Loucy (cell line): ENCODE data around the gene TBL1X.

ENCODE experiments used
- H2AFZ ChIP-seq: fragments of 200-600 bp; sonication (generic); 2 replicates; pipeline ENCODE4 v1.6.0; 2016; ENCODE audit warnings: antibody characterized with exemption, mild to moderate bottlenecking, low read length, moderate library complexity
- H3F3A ChIP-seq: fragments of 200-600 bp; 2 replicates; pipeline ENCODE4 v1.6.0; 2016; ENCODE audit warnings: antibody characterized with exemption, low read depth, mild to moderate bottlenecking
- H3K27me3 ChIP-seq: fragments of 200-600 bp; sonication (generic); 2 replicates; pipeline ENCODE4 v1.6.1; 2014; ENCODE audit warnings: low read length, mild to moderate bottlenecking; ENCODE audit not compliant: insufficient read depth, poor library complexity, severe bottlenecking
- H3K36me3 ChIP-seq: fragments of 200-600 bp; sonication (generic); 2 replicates; pipeline ENCODE4 v1.6.1; 2016; ENCODE audit warnings: low read length; ENCODE audit not compliant: insufficient read depth
- H3K4me1 ChIP-seq: fragments of 200-600 bp; sonication (generic); 2 replicates; pipeline ENCODE4 v1.5.1; 2014; ENCODE audit warnings: low read length, mild to moderate bottlenecking; ENCODE audit not compliant: insufficient read depth, poor library complexity, severe bottlenecking
- H3K4me2 ChIP-seq: fragments of 200-600 bp; sonication (generic); 2 replicates; pipeline ENCODE4 v1.6.0; 2014; ENCODE audit warnings: antibody characterized with exemption, low read length, low read depth, mild to moderate bottlenecking; ENCODE audit not compliant: poor library complexity, severe bottlenecking
- H3K4me3 ChIP-seq: fragments of 200-600 bp; sonication (generic); 2 replicates; pipeline ENCODE4 v1.5.1; 2014; ENCODE audit warnings: low read length, mild to moderate bottlenecking, mixed read lengths; ENCODE audit not compliant: poor library complexity, severe bottlenecking
- H3K79me2 ChIP-seq: fragments of 200-600 bp; sonication (generic); 2 replicates; pipeline ENCODE4 v1.6.1; 2014; ENCODE audit warnings: low read length; ENCODE audit not compliant: insufficient read depth
- H3K9ac ChIP-seq: fragments of 200-600 bp; sonication (generic); 2 replicates; pipeline ENCODE4 v1.6.0; 2014; ENCODE audit warnings: mild to moderate bottlenecking, low read depth, low read length, moderate library complexity; ENCODE audit not compliant: poor library complexity, severe bottlenecking
- H3K9me2 ChIP-seq: fragments of 200-600 bp; sonication (generic); replicated peaks from 2 replicates; pipeline ENCODE4 v1.6.1; 2016; ENCODE audit warnings: low read depth, low read length, mixed read lengths
- H3K9me3 ChIP-seq: fragments of 200-600 bp; sonication (generic); 2 replicates; pipeline ENCODE4 v1.6.1; 2014; ENCODE audit warnings: mild to moderate bottlenecking, antibody characterized with exemption, low read length, low read depth; ENCODE audit not compliant: insufficient read depth
- H4K20me1 ChIP-seq: fragments of 200-600 bp; sonication (generic); 2 replicates; pipeline ENCODE4 v1.6.0; 2014; ENCODE audit warnings: antibody characterized with exemption, low read length, mild to moderate bottlenecking; ENCODE audit not compliant: insufficient read depth, poor library complexity, severe bottlenecking
- CTCF ChIP-seq: fragments of 200-600 bp; sonication (generic); conservative IDR thresholded peaks from 2 replicates; pipeline ENCODE4 v1.5.1; 2014; ENCODE audit warnings: mild to moderate bottlenecking, antibody characterized with exemption, low read length
- EZH2phosphoT487 ChIP-seq: fragments of 200-600 bp; IDR thresholded peaks from 2 replicates; pipeline ENCODE4 v1.6.1; 2018; ENCODE audit warnings: antibody characterized with exemption, mild to moderate bottlenecking, moderate library complexity, borderline replicate concordance

Gene TBL1X

GRCh38 chrX:9604111-9604907, 139.5 kb downstream of the TBL1X start:
- H3K27me3 ChIP-seq = no peaks in the 10 kb centered on the region
- H3K79me2 ChIP-seq = no peaks in the 10 kb centered on the region
- H2AFZ ChIP-seq = no peak overlapping the region
- no peaks in the 10 kb centered on the region for H4K20me1 ChIP-seq
- no peak overlapping the region for H3K4me3 ChIP-seq
- no peaks in the 10 kb centered on the region for H3K9me2 ChIP-seq
- H3K4me2 ChIP-seq = no peak overlapping the region
- H3K36me3 ChIP-seq = no peaks in the 10 kb centered on the region
- no peak overlapping the region for H3K9ac ChIP-seq
- TF ChIP-seq CTCF = no peak
- no peak for TF ChIP-seq EZH2phosphoT487
- H3K4me1 ChIP-seq = no peaks in the 10 kb centered on the region
- H3F3A ChIP-seq = no peaks in the 10 kb centered on the region
- no peaks in the 10 kb centered on the region for H3K9me3 ChIP-seq

- no peak overlapping the region for H3K9ac ChIP-seq
- H3K36me3 ChIP-seq = no peaks in the 10 kb centered on the region
- TF ChIP-seq EZH2phosphoT487 (no peak), CTCF (no peak)
- H3K27me3 ChIP-seq = no peaks in the 10 kb centered on the region
- no peaks in the 10 kb centered on the region for H3K9me3 ChIP-seq
- H4K20me1 ChIP-seq = no peaks in the 10 kb centered on the region
- no peaks in the 10 kb centered on the region for H3K79me2 ChIP-seq
- H3K4me2 ChIP-seq = no peak overlapping the region
- H2AFZ ChIP-seq = no peak overlapping the region
- H3F3A ChIP-seq = no peaks in the 10 kb centered on the region
- no peaks in the 10 kb centered on the region for H3K9me2 ChIP-seq
- H3K4me3 ChIP-seq = no peak overlapping the region
- no peaks in the 10 kb centered on the region for H3K4me1 ChIP-seq
Observed at GRCh38 chrX:9604908-9605306, 140.0 kb downstream of the TBL1X start.

- Histone ChIP-seq H3K4me1 (no peaks in the 10 kb centered on the region), H3K9me3 (no peaks in the 10 kb centered on the region), H3K27me3 (no peaks in the 10 kb centered on the region), H3F3A (no peaks in the 10 kb centered on the region), H2AFZ (no peak overlapping the region), H3K79me2 (no peaks in the 10 kb centered on the region), H3K4me2 (no peak overlapping the region), H3K9me2 (no peaks in the 10 kb centered on the region), H4K20me1 (no peaks in the 10 kb centered on the region), H3K36me3 (no peaks in the 10 kb centered on the region), H3K9ac (no peak overlapping the region), H3K4me3 (no peak overlapping the region)
- TF ChIP-seq EZH2phosphoT487 = no peak
- no peak for TF ChIP-seq CTCF
Observed at GRCh38 chrX:9605484-9605883, 140.6 kb downstream of the TBL1X start.
